PFSK-1 (cell line): ENCODE data around the gene PHETA1.

Source experiments
- FOXP2 ChIP-seq: optimal IDR thresholded peaks from 2 replicates; pipeline ENCODE3; 2011; ENCODE audit warnings: borderline replicate concordance, control low read depth, inconsistent platforms; ENCODE audit not compliant: insufficient read depth; ENCODE audit errors: extremely low read length, extremely low read depth
- SIN3A ChIP-seq: IDR thresholded peaks from 2 replicates; pipeline ENCODE4 v1.6.1; 2012; ENCODE audit warnings: mild to moderate bottlenecking, low read length, moderate library complexity, borderline replicate concordance; ENCODE audit not compliant: insufficient read depth
- TAF1 ChIP-seq: IDR thresholded peaks from 2 replicates; pipeline ENCODE4 v1.6.1; 2012; ENCODE audit warnings: low read length, control low read depth, borderline replicate concordance; ENCODE audit not compliant: insufficient read depth
- TF ChIP-seq, protein P1 (sequence below), 2 experiments: IDR thresholded peaks; 2 replicates each; pipeline versions ENCODE4 v1.6.1 to v1.8.0; 2011 to 2012; ENCODE audit warnings: low read depth in 2 of 2, low read length in 2 of 2, control low read depth in 1 of 2, inconsistent platforms in 1 of 2, mild to moderate bottlenecking in 1 of 2, moderate library complexity in 1 of 2; ENCODE audit not compliant: insufficient read depth in 1 of 2

DNA sequence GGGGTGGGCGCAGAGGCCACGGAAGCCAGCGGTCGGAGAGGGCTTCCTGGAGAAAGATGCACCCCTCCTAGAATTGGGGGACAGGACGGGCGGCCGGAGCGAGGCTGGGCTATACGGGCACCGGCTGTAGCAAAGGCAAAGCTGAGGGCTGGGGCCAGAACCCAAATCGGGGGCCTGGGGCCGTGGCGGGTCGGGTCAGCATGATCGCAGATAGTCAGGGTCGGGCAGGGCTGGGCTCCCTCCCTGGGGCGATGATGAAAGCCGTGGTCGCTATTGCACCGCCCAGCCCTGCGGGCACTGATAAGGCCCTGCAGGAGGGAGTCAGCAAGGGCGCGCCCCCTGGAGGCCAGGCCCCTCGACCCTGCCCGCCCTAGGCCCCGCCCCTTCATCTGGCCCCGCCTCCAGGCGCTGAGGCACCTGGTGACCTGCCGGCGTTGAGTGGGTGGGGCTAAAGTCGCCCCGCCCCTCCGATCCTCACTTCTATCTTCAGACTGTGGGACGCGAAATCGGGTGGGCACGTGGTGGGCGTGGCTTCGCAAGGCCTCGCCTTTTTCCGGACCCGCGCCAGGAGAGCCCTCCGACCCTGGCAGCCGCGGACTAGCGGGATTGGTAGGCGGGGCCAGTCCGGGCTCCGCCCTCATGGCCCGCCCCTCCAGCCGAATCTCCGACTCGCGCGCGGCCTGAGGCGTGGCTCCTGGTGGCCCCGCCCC, 36.4 kb upstream of the PHETA1 start:
- TF ChIP-seq TAF1 (no peak), SIN3A (no peak), FOXP2 (no peak)
- TF ChIP-seq, protein P1, sequence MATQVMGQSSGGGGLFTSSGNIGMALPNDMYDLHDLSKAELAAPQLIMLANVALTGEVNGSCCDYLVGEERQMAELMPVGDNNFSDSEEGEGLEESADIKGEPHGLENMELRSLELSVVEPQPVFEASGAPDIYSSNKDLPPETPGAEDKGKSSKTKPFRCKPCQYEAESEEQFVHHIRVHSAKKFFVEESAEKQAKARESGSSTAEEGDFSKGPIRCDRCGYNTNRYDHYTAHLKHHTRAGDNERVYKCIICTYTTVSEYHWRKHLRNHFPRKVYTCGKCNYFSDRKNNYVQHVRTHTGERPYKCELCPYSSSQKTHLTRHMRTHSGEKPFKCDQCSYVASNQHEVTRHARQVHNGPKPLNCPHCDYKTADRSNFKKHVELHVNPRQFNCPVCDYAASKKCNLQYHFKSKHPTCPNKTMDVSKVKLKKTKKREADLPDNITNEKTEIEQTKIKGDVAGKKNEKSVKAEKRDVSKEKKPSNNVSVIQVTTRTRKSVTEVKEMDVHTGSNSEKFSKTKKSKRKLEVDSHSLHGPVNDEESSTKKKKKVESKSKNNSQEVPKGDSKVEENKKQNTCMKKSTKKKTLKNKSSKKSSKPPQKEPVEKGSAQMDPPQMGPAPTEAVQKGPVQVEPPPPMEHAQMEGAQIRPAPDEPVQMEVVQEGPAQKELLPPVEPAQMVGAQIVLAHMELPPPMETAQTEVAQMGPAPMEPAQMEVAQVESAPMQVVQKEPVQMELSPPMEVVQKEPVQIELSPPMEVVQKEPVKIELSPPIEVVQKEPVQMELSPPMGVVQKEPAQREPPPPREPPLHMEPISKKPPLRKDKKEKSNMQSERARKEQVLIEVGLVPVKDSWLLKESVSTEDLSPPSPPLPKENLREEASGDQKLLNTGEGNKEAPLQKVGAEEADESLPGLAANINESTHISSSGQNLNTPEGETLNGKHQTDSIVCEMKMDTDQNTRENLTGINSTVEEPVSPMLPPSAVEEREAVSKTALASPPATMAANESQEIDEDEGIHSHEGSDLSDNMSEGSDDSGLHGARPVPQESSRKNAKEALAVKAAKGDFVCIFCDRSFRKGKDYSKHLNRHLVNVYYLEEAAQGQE (IDR thresholded peaks at IDR 0.05; ENCODE audit: insufficient read depth in 1 of 2, low read depth in 2 of 2, low read length in 2 of 2), result no peak
